CD4-positive, alpha-beta T cell (primary cell): Measurements from ENCODE around the gene RNF130. TPM values are rescaled to one million over a fixed set of nuclear protein-coding genes. Genes with fewer than 3 reads are reported as not detected.

Experiments used
- ATAC-seq: fragments of 200-7000 bp; cut with Tn5 transposase; one replicate; pipeline ENCODE4 v1.10.0; 2022; ENCODE audit warnings: mild to moderate bottlenecking; ENCODE audit not compliant: poor library complexity
- CTCF ChIA-PET: fragments of 350-600 bp; sonication (Branson Sonifier 250); formaldehyde crosslinking; loops from one replicate; lab custom pipeline; 2021; ENCODE audit warnings: antibody characterized with exemption, inconsistent platforms; lab: Charles Lee
- POLR2A ChIA-PET: fragments of 350-600 bp; sonication (Branson Sonifier 250); formaldehyde crosslinking; loops from one replicate; lab custom pipeline; 2021; ENCODE audit warnings: antibody characterized with exemption, inconsistent platforms; lab: Charles Lee
- DNase-seq, 14 experiments: peaks; one replicate each; pipeline ENCODE4 v3.0.0-alpha.2; 2013 to 2020; ENCODE audit warnings: mixed read lengths in 2 of 14
- H3K27ac ChIP-seq, 2 donors: one replicate each; pipeline versions ENCODE4 v1.5.1 to v1.7.0; 2013; ENCODE audit warnings: low read length in 2 of 2, low read depth in 1 of 2, mild to moderate bottlenecking in 1 of 2
- H3K27me3 ChIP-seq, 2 experiments: 1 replicate in 1 of 2; 2 replicates in 1 of 2; pipeline versions ENCODE4 v1.6.1 to v1.7.0; 2013; ENCODE audit warnings: low read length in 2 of 2, control low read depth in 1 of 2, mild to moderate bottlenecking in 1 of 2, moderate library complexity in 1 of 2; ENCODE audit not compliant: insufficient read depth in 2 of 2, control insufficient read depth in 1 of 2
- H3K36me3 ChIP-seq: one replicate; pipeline ENCODE4 v1.6.1; 2013; ENCODE audit warnings: low read length, control low read depth; ENCODE audit not compliant: insufficient read depth
- H3K4me1 ChIP-seq: one replicate; pipeline ENCODE4 v1.6.1; 2013; ENCODE audit warnings: low read length, control low read depth; ENCODE audit not compliant: insufficient read depth
- H3K4me3 ChIP-seq: one replicate; pipeline ENCODE4 v1.5.1; 2013; ENCODE audit warnings: mild to moderate bottlenecking, low read length, moderate library complexity
- H3K9me3 ChIP-seq, 2 experiments: 1 replicate in 1 of 2; 2 replicates in 1 of 2; pipeline versions ENCODE4 v1.6.1 to v1.7.0; 2013; ENCODE audit warnings: low read length in 2 of 2, mild to moderate bottlenecking in 2 of 2, control low read depth in 1 of 2, moderate library complexity in 1 of 2; ENCODE audit not compliant: control insufficient read depth in 1 of 2, insufficient read depth in 1 of 2
- H3K27ac Mint-ChIP-seq: one replicate; pipeline ENCODE4 v1.8.0; 2020; ENCODE audit warnings: mixed read lengths
- H3K27me3 Mint-ChIP-seq: one replicate; pipeline ENCODE4 v1.8.0; 2021; ENCODE audit warnings: mixed read lengths
- H3K36me3 Mint-ChIP-seq: one replicate; pipeline ENCODE4 v1.8.0; 2021; ENCODE audit warnings: low read depth, mixed read lengths
- H3K4me1 Mint-ChIP-seq: one replicate; pipeline ENCODE4 v1.8.0; 2021; ENCODE audit warnings: low read depth, mixed read lengths
- H3K4me3 Mint-ChIP-seq: one replicate; pipeline ENCODE4 v1.8.0; 2020; ENCODE audit warnings: mild to moderate bottlenecking, mixed read lengths
- H3K9me3 Mint-ChIP-seq: one replicate; pipeline ENCODE4 v1.8.0; 2020; ENCODE audit warnings: mixed read lengths
- CTCF ChIP-seq: fragments of 200-600 bp; IDR thresholded peaks from one replicate; pipeline ENCODE4 v1.8.0; 2022; ENCODE audit warnings: antibody characterized with exemption, mild to moderate bottlenecking
- intact Hi-C, 2 experiments: fragments of 100-400 bp; cut with DNase I in 1 of 2; cut with micrococcal nuclease in 1 of 2; formaldehyde crosslinking; loops; one replicate each; pipeline versions ENCODE4 v1.15.1 to v1.9.0; 2023 to 2025; cut with DNase I, micrococcal nuclease
- total RNA-seq, 174 experiments: library from RNA in 2 of 174; stranded (reverse) in 2 of 174; gene quantifications; one replicate each; pipeline ENCODE4 v1.2.3 and lab custom pipeline; 2021 to 2026

Gene RNF130
- total RNA-seq, 2 experiments from 2014 or later = 18.2 to 19.1 TPM

- Histone ChIP-seq H3K36me3 (no peaks in the 10 kb centered on the region), H3K4me1 (peaks cover 3% of the 10 kb centered on the region), H3K27ac (no peak overlapping the region), H3K4me3 (no peak overlapping the region), H3K9me3 (no peaks in the 10 kb centered on the region), H3K27me3 (no peaks in the 10 kb centered on the region)
- ChIA-PET CTCF (no interaction called here), POLR2A (no interaction called here)
- intact Hi-C loops = no loop called here
- Mint-ChIP-seq H3K36me3 (no peaks in the 10 kb centered on the region), H3K9me3 (no peaks in the 10 kb centered on the region), H3K27me3 (peaks cover 6% of the 10 kb centered on the region), H3K27ac (no peak overlapping the region), H3K4me1 (no peaks in the 10 kb centered on the region), H3K4me3 (no peak overlapping the region)
- no peak for ATAC-seq
- DNase-seq = no peak
- no peak for TF ChIP-seq CTCF
Measured at GRCh38 chr5:179916523-179916922, 155.0 kb downstream of the RNF130 start.

GRCh38 chr5:179915406-179915935 is 156.1 kb downstream of the RNF130 start:
- no peaks in the 10 kb centered on the region for H3K36me3 ChIP-seq
- Mint-ChIP-seq H3K4me3 (no peak overlapping the region), H3K4me1 (no peaks in the 10 kb centered on the region), H3K9me3 (no peaks in the 10 kb centered on the region), H3K27ac (no peak overlapping the region), H3K36me3 (no peaks in the 10 kb centered on the region), H3K27me3 (peaks cover 6% of the 10 kb centered on the region)
- H3K9me3 ChIP-seq = no peaks in the 10 kb centered on the region
- H3K27me3 ChIP-seq = no peaks in the 10 kb centered on the region
- H3K4me3 ChIP-seq = no peak overlapping the region
- peaks cover 3% of the 10 kb centered on the region for H3K4me1 ChIP-seq
- ATAC-seq (no peak), DNase-seq (no peak)
- H3K27ac ChIP-seq = no peak overlapping the region
- TF ChIP-seq CTCF = no peak
- intact Hi-C loops = no loop called here
- ChIA-PET CTCF (no interaction called here), POLR2A (no interaction called here)

- Histone ChIP-seq H3K9me3 (no peaks in the 10 kb centered on the region), H3K36me3 (no peaks in the 10 kb centered on the region), H3K4me1 (peaks cover 3% of the 10 kb centered on the region), H3K4me3 (no peak overlapping the region), H3K27me3 (no peaks in the 10 kb centered on the region), H3K27ac (no peak overlapping the region)
- CTCF ChIA-PET = no interaction called here
- H3K4me1 Mint-ChIP-seq = peaks cover 7% of the 10 kb centered on the region
- intact Hi-C loops = no loop called here
- no peak overlapping the region for H3K27ac Mint-ChIP-seq
- H3K27me3 Mint-ChIP-seq = peaks cover 6% of the 10 kb centered on the region
- no peaks in the 10 kb centered on the region for H3K36me3 Mint-ChIP-seq
- ATAC-seq = no peak
- POLR2A ChIA-PET = no interaction called here
- H3K4me3 Mint-ChIP-seq = peak overlapping the region; percentile 30
- no peak for TF ChIP-seq CTCF
- DNase-seq = peak in 3 of 14 experiments; percentile 27 to 63 (median 53)
- H3K9me3 Mint-ChIP-seq = no peaks in the 10 kb centered on the region
Measured at GRCh38 chr5:179914032-179914755, 157.4 kb downstream of the RNF130 start.
